HG02759 (cell line): ENCODE data around the gene COX6A1.
"Not testable (repeated sequence)": the region's sequence is repeated elsewhere in the genome, so short reads cannot be mapped to it uniquely, and the experiment has no call there.

Source experiments
- ATAC-seq: cut with Tn5 transposase; IDR thresholded peaks from one replicate; pipeline ENCODE4 v1.9.1; 2021; ENCODE audit warnings: mild to moderate bottlenecking, moderate library complexity; ENCODE audit not compliant: unreplicated experiment

COX6A1 gene

DNA sequence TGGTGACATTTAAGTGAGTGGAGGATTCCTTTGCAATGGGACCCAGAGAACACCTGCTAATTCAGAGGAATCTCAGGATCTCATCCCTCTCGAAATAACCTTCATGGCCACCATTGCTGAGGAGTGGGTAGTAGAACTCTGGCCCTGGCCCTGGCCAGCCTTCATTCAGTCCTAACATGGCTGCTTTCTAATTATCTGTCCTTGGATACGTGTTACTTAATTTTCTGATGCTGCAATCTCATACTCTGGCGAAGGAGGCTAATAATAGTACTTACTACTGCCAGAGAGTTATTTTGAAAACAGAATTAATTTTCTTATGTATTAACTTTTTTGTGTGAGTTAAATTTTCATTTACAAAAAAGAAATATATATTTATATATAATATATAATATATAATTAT lies 12.1 kb upstream of the COX6A1 start:
- ATAC-seq: no peak

DNA sequence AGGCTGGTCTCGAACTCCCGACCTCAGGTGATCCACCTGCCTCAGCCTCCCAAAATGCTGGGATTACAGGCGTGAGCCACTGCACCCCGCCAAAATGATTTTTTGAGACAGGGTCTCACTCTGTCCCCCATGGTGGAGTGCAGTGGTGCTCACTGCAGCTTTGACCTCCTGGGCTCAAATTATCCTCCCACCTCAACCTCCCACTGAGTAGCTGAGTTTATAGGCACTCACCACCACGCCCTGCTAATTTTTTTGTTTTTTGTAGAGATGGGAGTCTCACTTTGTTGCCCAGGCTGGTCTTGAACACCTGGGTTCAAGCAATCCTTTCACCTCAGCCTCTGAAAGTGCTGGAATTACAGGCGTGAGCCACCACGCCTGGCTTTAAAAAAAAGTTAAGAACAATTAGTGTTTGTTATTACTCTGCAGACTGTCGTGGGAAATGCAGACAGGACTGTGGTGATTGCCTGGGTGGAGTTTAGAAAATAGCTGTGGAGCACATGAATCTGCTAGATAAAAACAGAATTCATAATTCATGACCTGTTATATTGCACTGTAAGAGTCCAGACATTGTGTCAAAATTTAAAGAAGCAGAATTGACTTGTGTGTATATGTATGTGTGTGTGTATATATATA lies 9.2 kb upstream of the COX6A1 start:
- no peak for ATAC-seq

DNA sequence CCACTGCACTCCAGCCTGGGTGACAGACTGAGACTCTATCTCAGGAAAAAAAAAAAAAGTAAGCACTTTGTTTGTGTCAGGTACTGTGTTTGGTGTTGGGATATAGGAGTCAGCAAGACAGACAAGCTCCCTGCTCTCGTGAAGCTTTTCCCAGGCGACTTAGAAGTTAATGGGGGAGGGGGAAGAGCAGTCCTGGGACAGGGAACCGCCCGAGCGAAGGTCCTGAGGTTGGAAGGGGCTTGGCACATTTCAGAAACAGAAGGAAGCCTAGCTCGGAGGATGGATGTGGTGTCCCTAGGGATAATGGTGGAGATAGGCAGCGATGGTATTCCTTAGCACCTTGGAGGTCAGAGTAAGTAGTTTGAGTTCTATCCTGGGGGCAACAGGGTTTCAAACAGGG lies 8.5 kb upstream of the COX6A1 start:
- no peak for ATAC-seq

DNA sequence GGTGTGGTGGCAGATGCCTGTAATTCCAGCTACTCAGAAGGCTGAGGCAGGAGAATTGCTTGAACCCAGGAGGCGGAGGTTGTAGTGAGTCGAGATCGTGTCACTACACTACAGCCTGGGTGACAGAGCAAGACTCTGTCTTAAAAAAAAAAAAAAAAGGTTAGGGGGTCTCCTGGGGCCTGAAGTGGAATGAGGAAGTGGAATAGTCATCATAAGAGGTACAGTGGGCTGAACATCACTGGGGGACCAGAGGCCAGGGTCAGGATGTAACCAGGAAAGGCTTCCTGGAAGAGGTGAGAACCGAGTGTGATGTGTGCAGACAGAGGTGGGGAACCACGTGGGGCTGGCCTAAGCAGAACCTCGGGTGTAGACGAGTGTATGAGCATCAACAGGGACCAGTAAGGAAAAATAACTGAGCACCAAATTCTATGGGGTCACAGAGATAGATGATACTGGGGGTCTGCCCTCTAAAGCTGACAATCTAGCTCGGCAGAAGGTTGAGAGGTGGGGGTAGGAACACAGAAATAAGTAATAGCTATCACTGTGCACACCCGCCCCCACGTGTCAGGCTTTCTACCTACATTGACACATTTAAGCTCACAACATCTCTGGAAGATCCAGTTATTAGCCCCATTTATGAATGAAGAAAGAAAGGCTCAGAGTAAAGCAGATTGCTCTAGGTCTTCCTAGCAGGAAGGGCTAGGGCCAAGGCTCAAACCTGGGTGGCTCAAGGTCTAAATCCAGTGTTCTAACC lies 5.0 kb upstream of the COX6A1 start:
- ATAC-seq: no peak

DNA sequence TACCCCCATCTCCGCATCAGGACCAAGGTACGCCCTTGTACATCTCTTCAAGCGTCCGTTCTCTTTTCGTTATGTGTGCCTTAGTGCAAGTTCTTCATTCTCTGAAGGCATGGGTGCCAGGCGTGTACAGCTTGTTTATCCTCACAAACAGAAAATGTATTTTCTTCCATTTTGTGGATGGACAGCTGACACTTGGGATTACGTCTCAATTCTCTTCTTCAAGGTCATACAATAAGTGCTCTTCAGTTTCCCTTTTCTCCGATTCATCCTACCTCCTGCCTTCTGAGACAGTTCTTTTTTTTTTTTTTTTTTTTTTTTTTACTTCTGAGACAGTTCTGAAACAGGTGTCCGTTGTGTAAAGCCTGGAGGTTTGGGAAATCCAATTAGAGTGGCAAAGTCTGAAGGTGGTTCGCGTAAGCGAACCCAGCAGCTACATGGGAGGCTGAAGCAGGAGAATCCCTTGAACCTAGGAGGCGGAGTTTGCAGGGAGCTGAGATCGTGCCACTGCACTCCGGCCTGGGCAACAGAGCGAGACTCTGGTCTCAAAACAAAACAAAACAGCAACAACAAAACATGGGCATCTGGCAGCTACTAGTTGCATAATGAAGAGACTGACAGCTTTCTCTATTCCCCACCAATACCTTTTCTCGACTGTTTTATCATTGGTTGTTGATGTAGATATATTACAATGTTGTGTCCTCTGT lies 734 bp downstream of the COX6A1 start:
- no peak for ATAC-seq

DNA sequence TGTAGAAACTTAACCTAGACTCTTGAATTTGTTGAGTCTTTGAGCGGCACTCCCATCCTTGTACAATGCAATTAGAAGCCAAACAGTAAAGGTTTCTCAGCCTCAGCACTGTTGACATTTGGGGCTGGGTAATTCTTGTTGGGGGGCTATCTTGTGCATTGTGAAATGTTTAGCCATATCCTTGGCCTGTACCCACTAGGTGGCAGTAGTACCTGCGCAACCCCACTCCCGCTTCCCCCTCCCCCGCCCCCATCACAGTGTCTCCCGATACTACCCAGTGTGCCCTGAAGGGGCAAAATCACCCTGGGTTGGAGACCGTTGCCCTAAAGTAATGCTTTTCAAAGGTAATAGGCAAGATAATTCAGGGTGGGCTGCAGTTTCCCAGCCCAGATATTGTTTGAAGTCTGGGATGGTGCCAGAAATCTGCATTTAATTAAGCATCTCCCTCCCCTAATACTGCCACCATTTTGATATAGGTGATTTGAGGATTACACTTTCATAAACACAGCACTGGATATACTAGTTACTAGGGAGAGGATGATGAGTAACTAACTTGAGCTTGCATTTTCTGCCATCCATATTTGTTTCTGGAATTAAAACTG lies 1.8 kb downstream of the COX6A1 start:
- no peak for ATAC-seq

DNA sequence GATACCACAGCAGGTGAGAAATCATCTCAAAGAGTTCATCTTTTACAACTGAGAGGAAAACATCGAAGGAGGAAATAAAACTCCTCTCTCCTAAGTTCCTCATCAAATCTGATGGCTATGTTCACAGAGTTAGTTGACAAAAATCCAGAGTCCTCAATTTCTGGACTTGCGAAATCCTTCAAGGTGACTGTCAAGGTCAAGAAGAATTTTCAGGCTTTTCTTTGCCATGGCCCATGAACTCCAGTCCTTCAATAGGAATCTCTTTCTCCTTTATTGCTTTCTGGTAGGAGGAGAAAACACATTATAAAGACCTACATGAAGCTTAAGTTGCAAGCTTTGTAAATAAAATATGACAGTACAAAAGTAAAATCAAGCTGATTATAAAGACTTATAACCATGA lies 6.8 kb downstream of the COX6A1 start:
- ATAC-seq: no peak

DNA sequence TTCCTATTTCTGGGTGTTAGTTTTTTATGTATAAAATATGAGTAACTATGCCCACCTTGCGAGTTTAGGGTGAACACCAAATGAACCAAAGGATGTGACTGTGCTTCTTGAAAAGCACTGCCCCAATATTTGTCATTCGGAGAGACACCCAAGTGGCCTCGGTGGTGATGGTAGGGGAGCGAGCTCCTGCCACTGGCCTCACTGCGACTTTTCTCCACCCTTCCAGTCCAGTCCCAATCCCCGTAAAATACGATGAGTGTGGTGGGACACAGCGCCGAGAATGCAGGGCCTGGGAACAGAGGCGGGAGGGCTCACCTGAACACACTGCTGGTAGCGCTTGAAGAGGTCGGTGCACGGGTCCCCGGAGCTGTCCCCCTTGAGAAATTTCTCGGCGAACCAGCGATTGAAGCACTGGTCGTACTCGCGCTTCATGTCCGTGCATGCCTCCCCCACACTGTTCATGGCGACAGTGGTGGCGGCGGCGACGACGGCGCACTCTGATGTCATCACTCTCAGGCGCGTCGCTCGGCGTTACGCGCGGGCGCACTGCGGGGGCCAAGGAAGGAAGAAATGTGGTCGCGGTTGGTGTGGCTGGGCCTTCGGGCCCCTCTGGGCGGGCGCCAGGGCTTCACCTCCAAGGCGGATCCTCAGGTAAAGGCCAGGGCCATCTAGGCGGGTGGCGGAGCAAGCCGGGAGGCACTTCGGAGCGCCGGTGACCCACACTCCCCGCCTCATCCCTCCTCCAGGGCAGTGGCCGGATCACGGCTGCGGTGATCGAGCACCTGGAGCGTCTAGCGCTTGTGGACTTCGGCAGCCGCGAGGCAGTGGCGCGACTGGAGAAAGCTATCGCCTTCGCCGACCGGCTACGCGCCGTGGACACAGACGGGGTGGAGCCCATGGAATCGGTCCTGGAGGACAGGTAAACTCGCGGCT lies 8.3 kb downstream of the COX6A1 start, which contains the start of the genes GATC and TRIAP1:
Gene GATC (plus strand): TSS at position 534 of the 933 bp plus-strand sequence. CDS start 37 bp downstream, at position 571.
Gene TRIAP1 (minus strand): TSS at position 474 of the 933 bp plus-strand sequence. CDS start 12 bp downstream, at position 462.
- peak; percentile 96 for ATAC-seq

DNA sequence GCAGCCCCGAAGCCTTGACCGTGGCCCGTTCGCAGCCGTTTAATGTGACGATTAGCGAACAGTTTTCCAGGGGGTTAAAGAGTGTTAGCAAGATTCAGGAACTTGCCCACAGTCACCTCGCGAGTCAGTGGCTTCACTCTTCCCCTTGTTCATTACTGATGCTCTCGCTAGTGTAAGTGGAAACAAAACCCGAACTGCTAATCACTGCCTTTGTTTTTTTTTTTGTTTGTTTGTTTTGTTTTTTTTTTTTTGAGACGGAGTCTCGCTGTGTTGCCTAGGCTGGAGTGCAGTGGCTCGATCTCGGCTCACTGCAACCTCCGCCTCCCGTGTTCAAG lies 8.9 kb downstream of the COX6A1 start:
- ATAC-seq: not testable (repeated sequence)

DNA sequence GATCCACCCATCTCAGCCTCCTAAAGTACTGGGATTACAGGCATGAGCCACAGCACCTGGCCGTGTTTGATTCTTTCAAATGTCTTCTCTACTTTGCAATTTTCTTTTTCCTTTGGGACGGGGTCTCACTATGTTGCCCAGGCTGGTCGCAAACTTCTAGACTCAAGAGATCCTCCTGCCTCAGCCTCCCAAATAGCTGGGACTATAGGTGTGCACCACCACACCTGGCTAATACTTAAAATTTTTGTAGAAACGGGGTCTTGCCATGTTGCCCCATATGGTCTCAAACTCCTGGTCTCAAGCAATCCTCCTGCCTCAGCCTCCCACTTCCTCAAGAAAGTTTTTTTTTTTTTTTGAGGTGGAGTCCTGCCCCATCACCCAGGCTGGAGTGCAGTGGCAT lies 10.1 kb downstream of the COX6A1 start:
- no peak for ATAC-seq

DNA sequence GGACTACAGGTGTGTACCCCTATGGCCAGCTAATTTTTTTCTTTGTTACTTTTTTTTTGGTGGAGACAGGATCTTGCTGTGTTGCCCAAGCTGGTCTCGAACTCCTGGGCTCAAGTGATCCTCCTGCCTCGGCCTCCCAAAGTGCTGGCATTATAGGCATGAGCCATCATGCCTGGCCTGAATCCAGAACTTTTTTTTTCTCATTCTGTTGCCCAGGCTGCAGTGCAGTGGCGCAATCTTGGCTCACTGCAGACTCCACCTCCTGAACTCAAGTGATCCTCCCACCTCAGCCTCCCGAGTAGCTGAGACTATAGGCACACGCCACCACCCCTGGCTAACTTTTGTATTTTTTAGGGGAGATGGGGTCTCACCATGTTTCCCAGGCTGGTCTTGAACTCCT lies 14.6 kb downstream of the COX6A1 start:
- not testable (repeated sequence) for ATAC-seq

DNA sequence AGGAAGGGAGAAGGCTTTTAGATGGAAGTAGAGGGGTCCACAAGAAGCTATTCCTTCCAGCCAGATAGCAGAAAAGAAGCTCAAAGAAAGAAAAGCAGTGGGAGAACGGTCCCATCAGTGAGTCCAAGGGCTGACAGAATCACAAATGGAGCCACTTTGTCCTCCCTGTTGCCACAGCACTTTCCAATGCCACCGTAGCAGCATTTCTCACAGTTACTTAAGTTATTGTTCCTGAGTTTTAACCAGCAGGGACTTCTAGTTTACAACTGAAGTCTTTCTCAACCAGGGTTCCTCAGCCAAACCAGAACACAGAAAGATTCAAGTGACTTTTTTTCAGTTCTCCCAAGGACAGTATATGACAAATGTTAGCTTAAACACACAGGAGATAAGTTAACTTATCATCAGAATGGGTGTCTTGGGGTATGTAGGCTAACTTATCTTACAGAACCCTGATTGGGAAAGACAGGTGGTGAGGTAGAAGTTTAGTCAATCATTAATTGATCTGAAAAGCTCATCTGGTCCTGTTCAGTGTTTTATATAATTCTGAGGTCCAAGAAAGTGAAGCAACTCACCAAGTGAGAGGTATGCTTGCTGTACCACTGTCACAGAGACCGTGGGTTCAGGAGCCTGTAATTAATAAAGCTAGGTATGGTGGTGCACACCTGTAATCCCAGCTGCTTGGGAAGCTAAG lies 15.3 kb downstream of the COX6A1 start:
- ATAC-seq: no peak

DNA sequence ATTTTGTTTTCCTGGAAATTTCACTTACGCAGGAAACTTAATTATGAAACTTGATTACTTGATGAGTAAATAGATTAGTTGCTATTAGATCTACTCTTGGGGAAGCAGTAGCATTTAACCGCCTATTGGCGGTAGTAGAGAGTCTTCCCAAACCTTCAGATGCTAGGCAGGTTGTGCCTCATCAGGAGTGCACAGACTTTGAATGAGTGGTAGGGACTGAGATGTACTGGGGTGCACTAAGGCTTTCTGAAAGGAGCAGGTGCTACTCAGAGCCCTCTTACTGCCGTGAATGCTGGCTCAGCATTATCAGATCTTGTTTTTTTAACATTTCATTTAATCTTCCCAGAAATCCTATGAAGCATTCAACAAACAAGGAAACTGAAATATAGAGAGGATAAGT lies 16.1 kb downstream of the COX6A1 start:
- no peak for ATAC-seq

DNA sequence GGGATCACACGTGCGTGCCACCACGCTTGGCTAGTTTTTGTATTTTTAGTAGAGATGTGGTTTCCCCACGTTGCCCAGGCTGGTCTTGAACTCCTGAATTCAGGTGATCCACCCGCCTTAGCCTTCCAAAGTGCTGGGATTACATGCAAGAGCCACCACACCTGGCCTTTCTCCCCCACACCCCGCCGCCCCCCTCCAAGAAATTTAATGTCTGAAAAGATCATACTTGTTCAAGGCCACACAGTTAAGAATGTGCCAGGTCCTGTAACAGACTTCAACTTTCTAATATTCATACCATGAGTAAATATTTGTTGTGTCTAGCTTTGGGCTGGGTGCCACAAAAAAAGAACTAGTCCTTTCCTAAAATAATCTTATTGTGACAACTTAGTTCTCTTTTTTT lies 17.4 kb downstream of the COX6A1 start:
- no peak for ATAC-seq

DNA sequence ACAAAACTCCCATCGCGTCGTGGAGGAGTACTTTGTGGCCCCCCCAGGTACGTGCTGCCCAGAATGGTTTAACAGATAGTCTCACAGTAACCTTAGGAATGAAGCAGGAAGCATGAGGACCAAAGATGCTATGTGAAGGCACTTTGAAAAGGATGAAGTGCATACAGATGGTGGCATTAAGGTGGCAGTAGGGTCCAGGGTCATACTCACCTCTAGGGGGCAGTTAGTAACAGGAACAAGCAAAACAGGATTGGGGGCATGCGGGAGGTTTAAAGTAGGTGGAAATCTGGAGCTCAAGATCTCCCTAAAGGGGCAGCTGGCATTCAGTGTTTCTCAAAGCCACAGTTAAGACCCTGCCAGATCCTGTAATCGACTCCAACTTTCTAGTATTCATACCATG lies 19.2 kb downstream of the COX6A1 start:
- ATAC-seq: no peak

DNA sequence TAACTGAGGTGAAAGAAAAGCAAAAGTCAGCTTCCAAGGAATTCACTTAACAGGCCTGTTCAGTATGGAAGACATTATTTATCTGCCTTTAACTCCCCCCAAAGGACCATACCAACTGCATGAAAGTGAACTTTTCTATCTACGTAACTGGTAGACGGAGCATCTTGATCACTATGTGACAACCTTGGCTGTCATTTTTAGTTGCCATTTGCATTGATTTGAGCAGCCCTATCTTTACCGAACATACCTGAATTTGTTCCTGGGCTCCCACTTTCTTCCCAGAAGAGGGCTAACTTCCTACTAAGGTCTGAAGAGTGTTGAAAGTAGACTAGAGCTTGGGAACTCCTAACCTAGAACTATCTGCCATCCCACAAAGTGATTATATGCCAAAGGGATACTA lies 22.2 kb downstream of the COX6A1 start:
- no peak for ATAC-seq

DNA sequence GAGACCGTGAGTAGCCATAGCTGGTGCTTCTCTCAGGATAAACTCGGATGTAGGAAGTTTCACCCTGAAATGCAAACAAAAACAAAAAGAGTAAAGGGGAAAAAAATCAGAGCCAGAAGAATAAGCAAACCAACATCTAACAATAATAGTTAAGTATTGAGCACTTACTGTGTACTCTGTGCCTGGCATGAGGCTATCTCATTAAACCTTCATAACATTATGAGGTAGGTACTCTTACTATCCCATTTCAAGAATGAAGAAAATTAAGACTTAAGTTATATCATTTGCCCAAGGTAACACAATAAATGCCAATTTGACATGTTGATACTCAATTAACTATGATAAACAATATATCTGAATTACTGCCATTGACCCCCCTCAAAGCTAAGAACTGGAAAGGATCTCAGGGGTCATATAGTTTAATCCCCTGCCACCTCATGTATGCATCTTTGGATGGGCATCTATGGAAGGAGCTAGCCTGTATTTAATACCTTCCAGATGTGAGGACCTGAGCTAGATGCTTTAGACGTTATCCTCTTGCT lies 24.3 kb downstream of the COX6A1 start:
- no peak for ATAC-seq

DNA sequence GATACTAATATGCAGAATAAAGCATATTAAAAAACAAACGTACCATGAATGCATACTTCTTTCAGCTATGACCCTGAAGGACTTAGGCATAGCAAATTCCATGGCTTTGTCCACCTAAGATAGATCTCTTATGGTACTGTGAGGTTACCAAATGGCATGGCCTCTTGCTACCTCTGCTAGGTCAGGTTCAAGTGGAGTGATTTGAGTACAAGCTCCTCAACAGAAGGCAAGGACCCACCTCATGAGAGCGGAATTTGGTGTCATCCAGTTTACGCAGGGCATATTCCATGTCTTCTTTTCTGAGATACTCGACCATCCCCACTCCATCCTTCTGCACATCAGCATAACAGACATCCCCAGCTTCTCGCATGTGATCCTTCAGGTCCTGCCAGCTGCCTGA lies 25.8 kb downstream of the COX6A1 start:
- no peak for ATAC-seq

DNA sequence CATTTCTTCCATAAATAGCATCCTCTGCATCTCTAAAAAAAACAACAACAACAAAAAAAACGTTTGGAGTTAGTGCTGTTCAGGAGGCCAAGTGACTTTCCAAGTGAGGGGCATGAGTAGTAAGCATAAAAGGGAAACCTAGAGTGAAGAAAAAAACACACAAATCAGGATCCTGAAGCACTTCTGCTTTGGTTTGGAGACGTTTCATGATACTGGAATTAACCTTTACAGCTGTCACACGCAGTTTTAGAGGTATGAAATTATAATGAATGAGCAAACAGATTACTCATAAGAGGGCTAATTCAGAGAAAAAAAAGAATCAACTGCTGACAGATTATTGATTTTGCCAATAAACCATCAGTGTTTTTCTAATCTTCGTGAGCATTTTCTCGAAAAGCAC lies 27.8 kb downstream of the COX6A1 start:
- no peak for ATAC-seq
